GM23248 (cell line): ENCODE results near the gene MUC3A. TPM values are rescaled to one million over a fixed set of nuclear protein-coding genes. Genes with fewer than 3 reads are reported as not detected.
A peak's percentile ranks its signal among the peaks of the same experiment; 100 is the strongest.
"Not testable (repeated sequence)": the region's sequence is repeated elsewhere in the genome, so short reads cannot be mapped to it uniquely, and the experiment has no call there.

Source experiments
- DNase-seq: peaks from one replicate; pipeline ENCODE4 v3.0.0-alpha.2; 2015
- H2AFZ ChIP-seq: fragments of 200-600 bp; sonication (generic); 2 replicates; pipeline ENCODE4 v1.6.1; 2016; ENCODE audit warnings: antibody characterized with exemption
- H3F3A ChIP-seq: fragments of 200-600 bp; sonication (generic); 2 replicates; pipeline ENCODE4 v1.6.1; 2016; ENCODE audit warnings: mild to moderate bottlenecking, antibody characterized with exemption, mixed run types; ENCODE audit not compliant: insufficient read depth
- H3K27ac ChIP-seq: fragments of 200-600 bp; sonication (generic); 2 replicates; pipeline ENCODE4 v1.5.1; 2016; ENCODE audit warnings: mild to moderate bottlenecking
- H3K27me3 ChIP-seq: fragments of 200-600 bp; sonication (generic); replicated peaks from 2 replicates; pipeline ENCODE4 v1.6.1; 2016; ENCODE audit warnings: mild to moderate bottlenecking; ENCODE audit not compliant: insufficient read depth
- H3K36me3 ChIP-seq: fragments of 200-600 bp; sonication (generic); 2 replicates; pipeline ENCODE4 v1.6.1; 2016; ENCODE audit warnings: low read depth, mild to moderate bottlenecking
- H3K4me1 ChIP-seq: fragments of 200-600 bp; sonication (generic); 2 replicates; pipeline ENCODE4 v1.6.1; 2016; ENCODE audit warnings: mild to moderate bottlenecking; ENCODE audit not compliant: insufficient read depth
- H3K4me2 ChIP-seq: fragments of 200-600 bp; sonication (generic); one replicate; pipeline ENCODE4 v1.6.1; 2016; ENCODE audit warnings: mild to moderate bottlenecking; ENCODE audit not compliant: unreplicated experiment
- H3K4me3 ChIP-seq: fragments of 200-600 bp; sonication (generic); 2 replicates; pipeline ENCODE4 v1.5.1; 2016; ENCODE audit warnings: mild to moderate bottlenecking
- H3K79me2 ChIP-seq: fragments of 200-600 bp; sonication (generic); 2 replicates; pipeline ENCODE4 v1.6.1; 2016; ENCODE audit warnings: mild to moderate bottlenecking; ENCODE audit not compliant: insufficient read depth
- H3K9ac ChIP-seq: fragments of 200-600 bp; sonication (generic); 2 replicates; pipeline ENCODE4 v1.6.1; 2016; ENCODE audit warnings: mild to moderate bottlenecking
- H3K9me2 ChIP-seq: fragments of 200-600 bp; sonication (generic); 2 replicates; pipeline ENCODE4 v1.6.1; 2016; ENCODE audit warnings: mixed run types, mild to moderate bottlenecking, moderate library complexity; ENCODE audit not compliant: insufficient read depth
- H3K9me3 ChIP-seq: fragments of 200-600 bp; sonication (generic); one replicate; pipeline ENCODE4 v1.6.1; 2017; ENCODE audit warnings: low read depth
- H4K20me1 ChIP-seq: fragments of 200-600 bp; sonication (generic); 2 replicates; pipeline ENCODE4 v1.6.0; 2016; ENCODE audit not compliant: insufficient read depth
- EZH2 ChIP-seq: fragments of 200-600 bp; sonication (generic); IDR thresholded peaks from 2 replicates; pipeline ENCODE4 v1.6.1; 2018; ENCODE audit warnings: antibody characterized with exemption, mild to moderate bottlenecking; ENCODE audit not compliant: insufficient read depth, poor library complexity, severe bottlenecking
- EZH2phosphoT487 ChIP-seq: fragments of 200-600 bp; sonication (generic); IDR thresholded peaks from 2 replicates; pipeline ENCODE4 v1.6.1; 2018; ENCODE audit warnings: antibody characterized with exemption, moderate library complexity, mild to moderate bottlenecking, low read depth; ENCODE audit not compliant: insufficient read depth
- WGBS, 2 experiments: methylation state at CpG; one replicate each; pipeline ENCODE4 v1.1.6; 2015 to 2017; ENCODE audit warnings: low lambda C conversion rate in 2 of 2, low coverage in 1 of 2; ENCODE audit errors: missing lambda C conversion rate in 2 of 2; 5-methylcytosine and 5-hydroxymethylcytosine counted together
- in situ Hi-C: fragments of 300-500 bp; cut with MboI; formaldehyde crosslinking; loops from 2 replicates; pipeline ENCODE4 v1.15.0; 2020
- polyA plus RNA-seq: library from polyadenylated mRNA; unstranded; fragments of >200 nt; fragmentation: Nextera tagmentation; extraction: Ambion mirVana; gene quantifications from 2 replicates; pipeline ENCODE4 v1.2.1, GENCODE V29; 2016
- total RNA-seq: library from RNA; depleted of rRNA; stranded (reverse); fragments of >200 nt; shearing (Covaris generic); gene quantifications from 2 replicates; pipeline ENCODE4 v1.2.3, GENCODE V29; 2014

The MUC3A gene
- total and polyA plus RNA-seq, 2 experiments from 2014 or later: not detected

DNA sequence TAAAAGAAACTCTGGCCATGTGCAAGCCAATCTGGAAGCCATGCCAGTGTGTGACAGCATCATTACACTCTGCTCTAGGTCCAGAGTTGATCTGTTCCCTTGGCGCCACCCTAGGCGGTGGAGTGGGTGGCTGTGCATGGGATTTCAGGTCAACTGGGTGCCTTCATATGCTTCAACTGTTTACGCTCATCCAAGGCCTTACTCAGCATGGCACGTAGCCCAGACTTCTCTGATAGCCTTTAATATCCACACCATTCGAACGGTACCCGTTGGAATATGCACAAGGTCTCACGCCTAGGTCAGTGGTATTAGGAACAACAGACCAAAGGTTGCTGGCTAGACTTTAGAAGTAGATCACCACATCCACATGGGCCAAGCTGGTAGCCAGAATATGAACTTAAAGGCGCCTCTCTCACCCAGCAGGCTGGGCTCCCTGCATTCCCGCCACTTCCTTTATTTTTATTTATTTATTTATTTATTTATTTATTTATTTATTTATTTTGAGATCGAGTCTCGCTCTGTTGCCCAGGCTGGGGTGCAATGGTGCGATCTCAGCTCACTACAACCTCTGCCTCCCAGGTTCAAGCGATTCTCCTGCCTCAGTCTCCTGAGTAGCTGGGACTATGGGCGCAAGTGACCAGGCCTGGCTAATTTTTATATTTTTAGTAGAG, 35.0 kb upstream of the MUC3A start:
- no peaks in the 10 kb centered on the region; the same call in 1 of the 2 replicates for H3K27me3 ChIP-seq
- no peaks in the 10 kb centered on the region for H3K9me3 ChIP-seq
- H3K79me2 ChIP-seq: no peaks in the 10 kb centered on the region
- H3K4me1 ChIP-seq: 0 out of 2 replicates have a peak, but pooled peaks cover 4% of the 10 kb centered on the region
- no peak overlapping the region for H3K9ac ChIP-seq
- H3K4me3 ChIP-seq: no peak overlapping the region
- 88% methylated on average over 15 of the region's 15 CpGs for WGBS, 2 experiments
- H3K4me2 ChIP-seq: no peak overlapping the region
- in situ Hi-C loops: no loop called here
- H2AFZ ChIP-seq: no peak overlapping the region
- TF ChIP-seq EZH2: no peak
- TF ChIP-seq EZH2phosphoT487: no peak
- no peaks in the 10 kb centered on the region for H3K36me3 ChIP-seq
- no peaks in the 10 kb centered on the region for H3F3A ChIP-seq
- no peaks in the 10 kb centered on the region for H4K20me1 ChIP-seq
- DNase-seq: no peak
- no peak overlapping the region for H3K27ac ChIP-seq
- H3K9me2 ChIP-seq: no peaks in the 10 kb centered on the region

DNA sequence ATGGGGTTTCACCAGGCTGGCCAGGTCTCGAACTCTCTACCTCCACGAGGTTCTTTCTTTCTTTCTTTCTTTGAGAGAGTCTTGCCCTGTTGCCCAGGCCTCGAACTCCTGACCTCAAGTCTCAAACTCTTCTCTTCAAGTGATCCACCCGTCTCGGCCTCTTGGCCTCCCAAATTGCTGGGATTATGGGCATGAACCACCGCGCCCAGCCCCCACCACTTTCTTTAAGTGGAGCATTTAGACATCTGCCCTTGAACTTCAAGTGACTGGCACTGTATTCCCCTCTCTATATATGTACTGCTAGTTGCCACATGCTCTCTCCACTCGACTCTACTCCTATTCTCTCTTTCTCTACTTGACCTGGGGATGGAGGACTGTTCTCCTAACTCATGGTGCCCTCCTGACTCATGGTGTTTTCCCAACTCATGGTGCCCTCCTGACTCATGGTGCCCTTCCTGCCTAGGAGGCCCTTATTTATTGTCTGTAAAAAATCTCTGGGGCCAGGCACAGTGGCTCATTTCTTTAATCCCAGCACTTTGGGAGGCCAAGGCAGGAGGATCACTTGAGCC, 34.4 kb upstream of the MUC3A start:
- no peak overlapping the region for H3K4me3 ChIP-seq
- H3K9me3 ChIP-seq: no peaks in the 10 kb centered on the region
- in situ Hi-C loops: no loop called here
- H3K4me2 ChIP-seq: no peak overlapping the region
- 0 out of 2 replicates have a peak, but pooled peaks cover 4% of the 10 kb centered on the region for H3K4me1 ChIP-seq
- H3K27ac ChIP-seq: no peak overlapping the region
- H2AFZ ChIP-seq: no peak overlapping the region
- H4K20me1 ChIP-seq: no peaks in the 10 kb centered on the region
- H3K27me3 ChIP-seq: no peaks in the 10 kb centered on the region; the same call in 1 of the 2 replicates
- H3F3A ChIP-seq: no peaks in the 10 kb centered on the region
- no peaks in the 10 kb centered on the region for H3K79me2 ChIP-seq
- H3K36me3 ChIP-seq: no peaks in the 10 kb centered on the region
- 96% methylated on average over 8 of the region's 8 CpGs for WGBS, 2 experiments
- no peaks in the 10 kb centered on the region for H3K9me2 ChIP-seq
- DNase-seq: peak; percentile 42
- TF ChIP-seq EZH2: no peak
- TF ChIP-seq EZH2phosphoT487: no peak
- H3K9ac ChIP-seq: no peak overlapping the region

DNA sequence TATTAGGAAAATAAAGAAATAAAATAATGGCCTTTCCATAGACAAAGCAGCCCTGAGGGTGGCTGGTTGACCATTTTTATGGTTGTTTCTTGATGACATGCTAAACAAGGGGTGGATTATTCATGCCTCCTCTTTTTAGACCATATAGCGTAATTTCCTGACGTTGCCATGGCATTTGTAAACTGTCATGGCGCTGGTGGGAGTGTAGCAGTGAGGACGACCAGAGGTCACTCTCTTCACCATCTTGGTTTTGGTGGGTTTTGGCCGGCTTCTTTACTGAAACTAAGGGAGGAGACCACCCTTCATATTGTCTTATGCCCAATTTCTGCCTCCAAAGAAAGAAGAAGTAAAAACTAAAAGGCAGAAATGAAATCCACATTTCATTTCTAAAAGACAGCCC, 30.0 kb upstream of the MUC3A start:
- DNase-seq, H4K20me1 ChIP-seq, H3K9me3 ChIP-seq, H3K79me2 ChIP-seq, H3K4me3 ChIP-seq, H3K36me3 ChIP-seq, in situ Hi-C loops, H3K4me2 ChIP-seq, H3K9ac ChIP-seq, H3K9me2 ChIP-seq, H3F3A ChIP-seq, H3K27ac ChIP-seq, H3K27me3 ChIP-seq, H3K4me1 ChIP-seq, H2AFZ ChIP-seq: not testable (repeated sequence)
- WGBS, 2 experiments: 57 to 69% methylated on average over 5 of the region's 5 CpGs

DNA sequence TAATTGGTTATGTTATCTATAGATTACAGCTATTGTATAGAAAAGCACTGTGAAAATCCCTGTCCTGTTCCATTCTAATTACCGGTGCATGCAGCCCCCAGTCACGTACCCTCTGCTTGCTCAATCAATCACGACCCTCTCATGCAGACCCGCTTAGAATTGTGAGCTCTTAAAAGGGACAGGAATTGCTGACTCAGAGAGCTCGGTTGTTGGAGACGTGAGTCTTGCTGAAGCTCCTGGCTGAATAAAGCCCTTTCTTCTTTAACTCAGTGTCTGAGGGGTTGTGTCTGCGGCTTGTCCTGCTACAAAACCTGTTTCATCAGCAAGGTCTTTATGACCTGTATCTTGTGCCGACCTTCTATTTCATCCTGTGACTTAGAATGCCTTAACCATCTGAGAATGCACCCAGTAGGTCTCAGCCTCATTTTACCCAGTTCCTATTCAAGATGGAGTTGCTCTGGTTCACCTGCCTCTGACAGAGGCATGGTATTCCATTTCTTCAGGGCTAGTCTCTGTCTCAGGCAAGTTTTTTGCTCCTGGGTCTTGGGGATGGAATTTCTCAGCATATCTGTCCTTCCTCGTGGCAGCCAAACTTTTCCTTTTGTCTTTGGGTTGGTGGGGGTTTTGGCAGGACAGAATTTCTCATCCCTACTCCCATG, 29.4 kb upstream of the MUC3A start:
- H3K79me2 ChIP-seq, H3K9me3 ChIP-seq, H2AFZ ChIP-seq, H3K9me2 ChIP-seq, H3K9ac ChIP-seq, H3K4me3 ChIP-seq, H3F3A ChIP-seq, H3K4me2 ChIP-seq, DNase-seq, H3K4me1 ChIP-seq, H3K27me3 ChIP-seq, H3K36me3 ChIP-seq, H4K20me1 ChIP-seq, H3K27ac ChIP-seq, in situ Hi-C loops: not testable (repeated sequence)
- 54 to 63% methylated on average over 9 of the region's 9 CpGs for WGBS, 2 experiments
